Measurements from ENCODE around the gene GSS.

GSS gene

DNA sequence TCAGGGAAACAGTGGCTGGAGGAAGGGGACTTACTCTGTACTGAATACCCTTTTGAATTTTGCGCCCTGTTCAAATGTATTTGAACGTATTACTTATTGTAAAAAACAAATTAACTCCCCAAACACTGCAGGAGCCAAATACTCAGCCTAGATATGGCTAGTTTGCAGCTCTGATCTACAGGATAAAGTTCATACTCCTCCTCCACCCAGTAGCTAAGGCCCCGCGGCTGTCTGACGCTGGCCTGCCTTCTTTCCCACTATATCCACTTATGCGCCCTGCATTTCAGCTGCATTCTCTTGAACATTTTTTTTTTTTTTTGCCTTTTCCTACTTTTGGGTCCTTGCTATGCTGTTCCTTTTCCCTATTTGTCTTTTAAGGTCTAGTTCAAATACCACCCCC is 6.5 kb downstream of the GSS start:
- in situ Hi-C loops (cut with MboI; ENCODE audit: low sequenced_read_pairs): no loop called here

DNA sequence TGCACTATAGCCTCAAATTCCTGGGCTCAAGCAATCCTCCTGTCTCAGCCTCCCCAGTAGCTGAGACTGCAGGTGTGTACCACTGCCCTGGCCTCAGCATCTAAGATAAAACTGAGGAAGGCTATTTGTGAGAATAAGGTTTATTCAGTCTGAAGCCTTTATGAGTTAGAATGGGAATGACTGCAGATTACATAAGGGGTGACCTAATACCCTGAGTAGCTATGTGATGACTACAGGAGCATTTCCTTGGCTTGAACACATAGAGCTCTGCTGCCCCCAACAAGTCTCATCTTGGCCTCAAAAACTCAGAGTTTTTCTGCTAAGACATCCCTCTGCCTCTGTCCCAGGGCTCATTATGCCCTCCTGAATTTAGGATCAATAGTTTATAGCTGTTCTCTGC is 7.6 kb downstream of the GSS start:
- in situ Hi-C loops (cut with MboI; ENCODE audit: low sequenced_read_pairs): no loop called here

DNA sequence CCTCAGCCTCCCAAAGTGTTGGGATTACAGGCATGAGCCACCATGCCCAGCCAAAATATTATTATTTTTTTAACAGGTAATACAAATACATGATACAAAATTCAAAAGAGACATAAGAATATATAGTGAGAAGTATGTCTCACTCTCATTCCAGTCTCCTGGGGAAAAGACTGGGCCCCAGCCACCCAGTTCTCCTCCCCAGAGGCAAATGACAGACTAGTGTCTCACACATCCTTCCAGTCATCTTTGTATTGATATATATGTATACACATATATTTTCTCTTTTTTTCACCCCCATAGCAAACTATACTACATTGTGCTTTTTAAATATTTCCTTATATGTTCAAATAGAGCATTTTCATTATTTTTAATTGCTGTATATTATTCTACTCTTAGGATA is 8.3 kb downstream of the GSS start:
- in situ Hi-C loops (cut with MboI; ENCODE audit: low sequenced_read_pairs): no loop called here

DNA sequence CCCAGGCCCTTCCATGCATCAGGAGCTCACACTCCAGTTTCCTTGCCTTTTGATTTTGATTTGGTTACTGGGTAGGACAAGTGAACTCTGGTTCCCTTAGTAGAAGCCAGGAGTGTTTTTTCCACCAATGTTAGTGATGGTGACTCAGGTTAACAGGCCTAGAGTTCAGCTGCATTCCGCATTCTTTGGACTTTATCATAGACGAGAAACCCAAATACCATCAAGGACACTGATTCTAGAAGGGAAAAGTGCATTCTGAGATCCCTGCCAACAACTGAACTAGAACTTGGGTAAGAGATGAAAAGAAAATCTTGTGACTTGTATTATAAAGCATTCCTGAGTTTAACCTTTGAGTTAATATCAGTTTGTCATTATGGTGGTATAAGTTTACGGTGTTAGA is 8.9 kb downstream of the GSS start:
- in situ Hi-C loops (cut with MboI; ENCODE audit: low sequenced_read_pairs): no loop called here

DNA sequence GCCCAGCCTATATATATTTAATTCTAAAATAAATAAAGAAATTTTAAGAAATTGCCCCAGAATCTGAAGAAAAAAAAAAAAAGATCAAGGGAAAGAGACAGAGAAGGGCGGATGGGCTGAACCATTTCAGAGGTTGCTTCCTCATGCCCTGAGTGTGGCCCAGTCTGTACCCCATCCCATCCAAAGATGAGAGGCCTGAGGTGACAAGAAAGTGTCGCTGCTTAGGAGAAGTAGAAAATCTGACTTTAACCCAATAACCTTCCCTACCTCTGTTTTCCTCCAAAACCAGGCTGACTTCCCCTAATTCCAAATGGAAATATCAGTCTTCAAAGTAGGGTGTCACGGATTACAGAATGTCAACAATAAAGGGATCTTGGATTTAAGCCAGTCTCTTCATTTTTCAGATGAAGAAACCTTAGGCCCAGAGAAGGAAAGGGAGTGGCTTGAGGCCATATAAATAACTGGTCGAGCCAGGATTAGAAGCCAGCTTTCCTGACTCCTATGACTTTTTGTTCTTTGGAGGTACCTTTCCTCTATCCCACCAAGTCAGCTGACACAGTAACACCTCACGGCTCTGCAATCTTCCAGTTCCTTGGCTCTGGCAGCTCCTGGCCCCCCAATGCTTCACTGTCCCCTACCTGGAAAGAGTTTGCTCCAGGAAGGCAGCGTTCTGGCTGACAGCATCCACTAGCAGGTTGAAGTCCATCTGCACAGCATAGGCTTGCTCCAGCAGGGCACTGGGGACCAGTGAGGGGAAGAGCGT is 10.1 kb downstream of the GSS start:
- in situ Hi-C loops (cut with MboI; ENCODE audit: low sequenced_read_pairs): no loop called here

DNA sequence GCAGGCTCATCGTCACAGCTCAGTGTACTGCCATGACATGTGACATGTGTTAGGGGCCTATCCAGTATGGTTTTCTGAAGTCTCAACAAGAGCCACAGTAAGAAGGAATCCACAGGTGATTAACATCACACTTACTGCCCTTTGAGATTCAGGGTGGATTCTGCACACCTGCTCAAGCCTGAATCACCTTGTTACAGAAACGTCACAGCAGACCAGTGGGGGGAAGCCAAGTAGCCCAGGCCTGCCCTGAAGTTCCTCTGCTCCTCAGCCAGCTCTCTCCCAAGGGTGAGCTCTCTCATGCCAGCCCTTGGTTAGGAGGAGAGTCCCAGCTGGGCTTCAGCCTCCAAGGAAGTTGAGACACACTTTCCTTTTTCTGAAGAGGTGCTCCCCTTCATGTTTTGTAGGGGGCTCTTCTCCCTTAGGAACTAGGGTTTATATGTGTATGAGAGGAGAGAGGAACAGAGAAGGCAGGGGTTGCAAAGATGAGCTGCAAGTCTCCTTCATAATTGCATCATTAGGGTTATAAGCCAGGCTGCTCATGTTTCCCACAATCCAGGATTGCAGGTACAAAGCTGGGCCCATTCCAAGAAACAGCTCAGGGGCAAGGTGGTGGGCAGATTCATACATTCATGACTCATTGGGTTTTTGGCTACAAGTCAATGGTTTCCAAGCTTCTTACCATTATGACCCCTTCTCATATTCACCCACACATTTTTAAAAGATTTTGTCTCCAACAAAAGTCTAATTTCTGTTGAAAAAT is 11.6 kb downstream of the GSS start:
- in situ Hi-C loops (cut with MboI; ENCODE audit: low sequenced_read_pairs): no loop called here

DNA sequence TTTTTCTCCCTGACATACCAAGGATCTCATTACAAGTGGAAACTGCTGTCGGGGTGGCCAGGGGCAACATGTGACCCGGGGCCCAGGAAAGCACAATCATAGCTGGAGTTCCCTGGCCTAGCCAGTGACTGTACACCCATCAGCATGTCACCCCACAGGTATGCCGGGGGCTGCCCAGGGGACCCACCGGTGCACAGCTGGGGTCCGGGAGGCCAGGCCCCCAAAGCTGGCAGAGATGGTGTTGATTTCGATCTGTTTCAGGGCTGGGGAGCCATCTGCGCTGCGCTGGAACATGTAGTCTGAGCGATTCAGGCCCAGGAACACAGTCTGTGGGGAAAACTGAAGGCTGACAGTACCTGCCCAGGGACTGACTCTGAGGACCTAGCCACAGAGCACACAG is 13.3 kb downstream of the GSS start:
- in situ Hi-C loops (cut with MboI; ENCODE audit: low sequenced_read_pairs): no loop called here

DNA sequence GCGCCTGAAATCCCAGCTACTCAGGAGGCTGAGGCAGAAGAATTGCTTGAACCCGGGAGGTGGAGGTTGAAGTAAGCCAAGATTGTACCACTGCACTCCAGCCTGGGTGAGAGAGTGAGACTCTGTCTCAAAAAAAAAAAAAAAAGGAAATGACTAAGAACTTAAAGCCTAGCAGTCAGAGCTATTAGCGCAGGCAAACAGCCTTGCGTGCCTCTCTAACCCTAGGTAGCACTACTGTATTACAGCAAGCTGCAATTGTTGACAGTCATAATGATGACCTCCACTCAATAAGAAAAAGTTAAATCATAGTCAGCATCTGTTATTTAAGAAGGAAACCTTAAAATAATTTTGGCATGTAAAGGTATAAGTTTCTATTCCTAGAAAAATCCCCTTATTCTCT is 14.4 kb downstream of the GSS start:
- in situ Hi-C loops (cut with MboI; ENCODE audit: low sequenced_read_pairs): no loop called here

DNA sequence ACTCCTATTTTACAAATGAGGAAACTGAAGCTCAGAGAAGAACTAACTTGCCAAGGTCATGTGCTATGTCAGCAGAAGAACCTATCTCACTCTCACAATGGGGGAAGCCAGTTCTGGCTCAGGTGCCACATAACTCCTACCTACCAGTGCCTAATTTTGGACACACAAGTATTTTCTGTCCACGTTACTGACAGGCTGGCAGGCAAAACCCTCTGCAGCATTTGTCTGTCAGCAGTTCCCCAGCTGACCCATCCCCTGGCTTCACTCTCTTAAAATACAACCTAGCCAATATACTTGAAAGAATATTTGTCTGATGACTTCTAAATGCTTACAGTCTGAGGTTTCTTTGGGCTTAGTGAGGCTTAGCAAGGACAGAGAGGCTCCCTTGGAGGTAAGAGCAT is 15.5 kb downstream of the GSS start:
- in situ Hi-C loops (cut with MboI; ENCODE audit: low sequenced_read_pairs): no loop called here

DNA sequence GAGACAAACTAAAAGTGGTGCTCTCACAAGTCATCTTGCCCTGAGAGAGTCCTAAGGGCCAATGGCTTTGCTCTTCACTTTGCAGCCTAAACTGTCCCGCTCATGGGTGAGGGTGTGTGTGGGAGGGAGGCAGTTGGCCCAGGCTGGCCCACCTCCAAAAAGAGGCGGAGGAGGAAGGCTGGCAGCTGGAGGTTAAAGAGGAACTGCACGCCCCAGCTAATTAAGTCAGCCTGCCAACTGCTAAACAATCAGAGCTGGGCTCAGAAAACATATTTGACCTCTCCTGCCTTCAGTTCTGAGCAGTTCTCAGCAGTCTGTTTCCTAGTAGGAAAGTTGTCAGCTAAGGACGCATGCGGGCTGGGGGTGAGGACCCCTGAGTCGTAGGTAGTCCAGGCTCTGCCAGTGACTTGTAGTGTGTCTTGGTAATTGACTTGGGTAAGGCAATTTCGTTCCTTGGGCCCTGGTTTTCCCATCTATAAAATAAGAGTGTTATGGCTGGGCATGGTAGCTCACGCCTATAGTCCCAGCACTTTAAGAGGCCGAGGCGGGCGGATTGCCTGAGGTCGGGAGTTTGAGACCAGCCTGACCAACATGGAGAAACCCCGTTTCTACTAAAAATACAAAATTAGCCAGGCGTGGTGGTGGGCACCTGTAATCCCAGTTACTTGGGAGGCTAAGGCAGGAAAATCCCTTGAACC is 17.0 kb downstream of the GSS start:
- in situ Hi-C loops (cut with MboI; ENCODE audit: low sequenced_read_pairs): no loop called here

DNA sequence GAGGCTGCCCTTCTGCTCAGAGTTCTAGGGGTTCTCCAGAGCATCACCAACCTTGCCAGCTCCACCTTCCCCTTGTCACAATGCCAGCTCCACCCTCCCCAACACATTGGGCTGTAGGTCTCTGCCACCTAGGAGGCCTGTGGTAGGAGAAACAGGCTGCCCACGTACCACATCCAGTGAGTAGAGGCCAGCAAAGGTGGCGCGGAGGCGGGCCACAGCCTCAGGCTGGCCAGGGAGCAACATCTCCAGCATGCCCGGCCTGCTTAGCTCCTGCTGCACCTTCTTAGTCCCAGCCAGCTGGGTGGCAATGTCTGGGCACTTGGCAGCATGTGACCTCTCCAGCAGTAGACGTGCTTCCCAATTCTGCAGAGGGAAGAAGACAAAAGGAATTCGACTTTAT is 23.8 kb downstream of the GSS start:
- in situ Hi-C loops (cut with MboI; ENCODE audit: low sequenced_read_pairs): no loop called here

DNA sequence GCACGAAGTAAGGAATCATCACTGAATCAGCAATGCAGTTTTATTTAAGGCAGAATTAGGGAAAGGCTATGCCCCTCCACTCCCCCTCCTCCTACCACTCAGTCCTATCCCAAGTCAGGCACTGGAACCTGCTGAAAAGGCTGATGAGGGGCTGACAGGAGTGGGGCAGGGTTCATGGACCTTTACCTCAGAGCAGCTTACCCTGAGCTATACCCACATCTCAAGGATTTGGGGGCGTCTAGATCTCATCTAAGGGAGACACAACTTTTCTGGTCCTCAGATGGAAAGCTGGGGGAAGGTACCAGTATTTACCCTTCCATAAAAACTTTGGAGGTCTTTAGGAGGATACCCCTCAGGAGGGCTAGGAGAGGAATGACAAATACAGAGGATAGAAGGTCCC is 27.2 kb downstream of the GSS start:
- in situ Hi-C loops (cut with MboI; ENCODE audit: low sequenced_read_pairs): no loop called here

DNA sequence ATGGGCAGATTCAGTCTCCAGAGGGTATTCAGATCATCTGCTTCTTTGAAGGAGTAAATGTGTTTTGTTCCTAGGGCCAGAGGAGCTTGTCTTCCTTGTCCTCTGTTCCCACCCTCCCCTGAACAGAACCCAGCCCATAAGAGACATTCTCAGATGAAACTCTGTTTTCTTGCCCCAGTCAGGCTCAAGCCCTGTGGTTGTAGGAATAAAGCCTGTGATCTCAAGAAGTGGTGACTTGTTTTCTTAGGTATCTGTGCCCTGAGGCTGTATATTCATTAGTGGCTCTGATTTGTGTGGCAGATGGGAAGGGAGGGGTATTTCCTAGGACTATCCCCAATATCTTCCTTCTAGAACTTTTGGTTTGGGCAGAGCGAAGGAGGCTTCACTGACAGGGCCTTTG is 27.9 kb downstream of the GSS start:
- in situ Hi-C loops (cut with MboI; ENCODE audit: low sequenced_read_pairs): no loop called here

DNA sequence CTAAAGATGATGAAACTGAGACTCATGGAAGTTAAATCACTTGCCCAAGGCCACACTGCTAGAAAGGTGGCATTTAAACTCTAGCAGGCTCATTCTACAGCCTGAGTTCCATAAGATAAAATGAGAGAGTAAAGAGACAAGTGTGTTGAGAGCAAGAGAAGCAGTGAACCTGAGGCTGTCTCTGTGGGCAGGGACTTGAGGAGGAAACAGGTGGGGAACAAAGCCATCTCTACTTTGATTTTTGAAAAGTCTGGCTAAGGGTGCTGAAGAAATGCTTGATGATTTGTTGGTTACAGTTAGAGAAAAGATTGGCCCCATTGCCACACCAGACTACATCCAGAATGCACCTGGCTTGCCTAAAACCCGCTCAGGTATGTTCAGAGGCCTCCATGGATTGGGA is 29.0 kb downstream of the GSS start:
- in situ Hi-C loops (cut with MboI; ENCODE audit: low sequenced_read_pairs): no loop called here

DNA sequence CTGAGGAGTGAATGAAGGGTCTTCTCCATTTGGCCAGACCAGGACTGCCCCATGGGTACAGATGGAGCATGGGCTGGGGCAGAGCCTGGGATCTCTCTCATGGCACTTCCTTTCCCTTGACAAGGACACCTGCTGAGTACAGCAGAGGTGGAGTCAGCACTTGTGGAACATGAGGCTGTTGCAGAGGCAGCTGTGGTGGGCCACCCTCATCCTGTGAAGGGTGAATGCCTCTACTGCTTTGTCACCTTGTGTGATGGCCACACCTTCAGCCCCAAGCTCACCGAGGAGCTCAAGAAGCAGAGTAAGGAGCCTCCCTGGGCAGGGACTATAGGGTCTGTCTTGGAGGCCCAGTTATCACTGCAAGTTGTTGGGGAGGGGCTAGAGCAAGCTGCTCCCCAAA is 29.6 kb downstream of the GSS start:
- in situ Hi-C loops (cut with MboI; ENCODE audit: low sequenced_read_pairs): no loop called here

DNA sequence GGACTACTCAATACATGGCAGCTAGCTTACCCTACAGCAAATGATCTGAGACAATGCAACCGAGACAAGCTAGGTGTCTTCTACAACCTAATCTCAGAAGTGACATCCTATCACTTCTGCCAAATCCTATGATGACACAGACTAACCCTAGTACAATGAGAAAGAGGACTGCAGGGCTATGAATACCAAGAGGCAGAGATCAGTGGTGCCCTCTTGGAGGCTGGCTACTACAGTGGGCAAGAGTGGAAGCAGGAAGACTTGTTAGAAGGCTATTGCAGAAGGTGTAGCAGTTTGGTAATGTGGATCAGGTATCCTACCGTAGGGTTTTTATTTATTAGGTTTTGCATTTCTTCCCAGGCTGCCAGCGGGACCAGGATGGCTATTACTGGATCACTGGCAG is 30.3 kb downstream of the GSS start:
- in situ Hi-C loops (cut with MboI; ENCODE audit: low sequenced_read_pairs): no loop called here

DNA sequence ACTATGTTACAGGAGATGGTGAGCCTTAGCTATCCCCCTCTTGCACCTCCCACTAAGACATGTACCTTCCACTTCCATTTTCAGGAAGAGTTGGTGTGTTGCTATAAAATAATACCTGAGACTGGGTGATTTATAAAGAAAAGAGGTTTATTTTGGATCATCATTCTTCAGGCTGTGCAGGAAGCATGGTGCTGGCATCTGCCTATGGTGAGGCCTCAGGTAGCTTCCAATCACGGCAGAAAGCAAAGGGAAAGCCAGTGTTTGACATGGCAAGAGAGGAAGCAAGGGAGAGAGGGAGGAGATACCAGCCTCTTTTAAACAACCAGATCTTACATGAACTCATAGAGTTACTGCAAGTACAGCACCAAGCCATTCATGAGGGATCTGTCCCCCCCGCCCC is 32.2 kb downstream of the GSS start:
- in situ Hi-C loops (cut with MboI; ENCODE audit: low sequenced_read_pairs): no loop called here

DNA sequence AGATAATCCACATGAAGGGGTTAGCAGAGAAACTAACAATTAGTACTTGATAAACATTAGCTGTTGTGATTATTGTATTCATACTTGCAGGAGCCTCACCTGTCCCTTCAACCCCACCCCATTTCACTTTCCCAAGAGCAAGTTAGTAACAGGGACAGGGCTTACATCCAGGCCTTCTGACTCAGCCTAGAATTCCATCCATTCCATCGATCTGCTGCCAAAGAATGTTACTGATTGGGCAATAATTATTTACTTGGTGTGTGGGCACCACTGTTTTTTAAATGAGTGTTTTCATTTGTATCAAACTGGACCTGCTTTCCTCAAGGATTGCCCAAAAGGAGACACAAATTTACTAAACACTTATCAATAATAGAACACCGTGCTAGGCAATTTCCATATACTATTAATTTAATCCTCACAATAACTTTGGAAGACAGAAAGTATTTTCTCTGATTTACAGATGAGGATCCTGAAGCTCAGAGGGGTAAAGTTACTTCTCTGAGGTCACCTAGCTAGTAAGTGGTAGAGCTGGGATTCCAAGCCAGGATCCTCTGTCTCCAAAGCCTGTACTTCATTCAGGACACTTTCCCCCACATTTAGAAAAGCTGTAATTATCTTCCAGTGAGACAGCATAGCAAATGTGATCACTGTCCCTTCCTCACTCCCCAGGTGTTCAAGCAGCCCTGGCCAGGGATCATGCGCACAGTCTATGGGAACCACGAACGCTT is 32.8 kb downstream of the GSS start:
- in situ Hi-C loops (cut with MboI; ENCODE audit: low sequenced_read_pairs): no loop called here

DNA sequence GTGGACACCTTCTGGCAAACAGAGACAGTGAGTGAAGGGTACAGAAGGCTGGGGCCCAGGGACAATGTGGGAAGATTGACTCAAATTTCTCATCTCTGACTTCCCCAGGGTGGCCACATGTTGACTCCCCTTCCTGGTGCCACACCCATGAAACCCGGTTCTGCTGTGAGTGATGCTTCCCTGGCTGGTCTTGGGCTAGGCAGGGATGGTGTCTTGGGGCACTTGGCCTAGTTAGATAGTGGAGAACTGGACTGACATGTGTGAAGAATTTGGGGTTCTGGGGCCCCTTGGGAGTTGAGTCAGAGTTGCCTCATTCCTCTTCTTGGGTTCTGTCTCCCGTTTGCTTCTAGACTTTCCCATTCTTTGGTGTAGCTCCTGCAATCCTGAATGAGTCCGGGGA is 34.2 kb downstream of the GSS start:
- in situ Hi-C loops (cut with MboI; ENCODE audit: low sequenced_read_pairs): no loop called here

DNA sequence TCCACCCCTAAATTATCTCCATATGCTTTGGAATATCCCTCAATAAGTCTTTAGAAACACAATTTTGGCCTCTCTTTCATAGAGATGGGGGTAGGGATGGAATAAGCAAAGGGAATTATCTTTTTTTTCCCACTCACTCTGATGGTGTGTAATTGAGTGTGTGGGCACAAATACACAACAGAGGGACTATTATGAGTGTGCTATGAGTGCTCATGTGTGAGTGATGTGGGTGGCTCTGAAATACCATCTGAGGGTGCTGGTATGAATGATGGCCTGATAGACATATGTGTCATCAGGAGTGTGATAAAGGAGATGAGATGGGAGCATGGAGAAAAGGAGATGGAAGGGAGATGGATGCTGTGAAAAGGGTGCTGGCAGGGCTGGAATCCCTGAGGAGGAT is 35.6 kb downstream of the GSS start:
- in situ Hi-C loops (cut with MboI; ENCODE audit: low sequenced_read_pairs): no loop called here

DNA sequence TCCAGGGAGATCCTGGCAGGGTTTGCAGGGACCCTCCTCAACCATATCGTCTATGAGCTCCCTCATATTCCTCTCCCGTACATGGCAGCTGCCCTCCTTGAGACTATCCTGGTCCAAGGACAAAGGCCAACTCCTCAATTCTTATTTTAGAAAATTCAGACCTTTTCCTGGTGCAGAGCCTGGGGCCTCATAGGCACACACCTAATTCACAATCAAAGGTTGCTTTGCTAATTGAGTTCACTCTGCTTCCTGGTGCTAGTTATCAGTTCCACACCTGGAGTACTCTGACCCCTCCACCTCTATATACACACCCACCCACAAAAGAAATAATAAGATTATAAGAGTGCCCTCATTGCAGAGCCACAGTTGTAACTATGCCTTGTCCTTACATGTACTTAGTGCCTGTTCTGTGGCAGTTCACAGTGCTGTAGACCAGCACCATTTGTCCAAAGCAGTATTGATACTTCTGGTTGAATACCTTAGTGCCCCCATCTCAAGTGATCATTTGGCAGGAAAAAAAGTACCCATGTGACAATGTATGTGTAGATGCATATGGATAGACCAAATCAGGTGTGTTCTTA is 38.7 kb downstream of the GSS start:
- in situ Hi-C loops (cut with MboI; ENCODE audit: low sequenced_read_pairs): no loop called here

Data from HL-60/S4 (cell line).